Measurements from ENCODE around the gene AMER3.

AMER3 gene

DNA sequence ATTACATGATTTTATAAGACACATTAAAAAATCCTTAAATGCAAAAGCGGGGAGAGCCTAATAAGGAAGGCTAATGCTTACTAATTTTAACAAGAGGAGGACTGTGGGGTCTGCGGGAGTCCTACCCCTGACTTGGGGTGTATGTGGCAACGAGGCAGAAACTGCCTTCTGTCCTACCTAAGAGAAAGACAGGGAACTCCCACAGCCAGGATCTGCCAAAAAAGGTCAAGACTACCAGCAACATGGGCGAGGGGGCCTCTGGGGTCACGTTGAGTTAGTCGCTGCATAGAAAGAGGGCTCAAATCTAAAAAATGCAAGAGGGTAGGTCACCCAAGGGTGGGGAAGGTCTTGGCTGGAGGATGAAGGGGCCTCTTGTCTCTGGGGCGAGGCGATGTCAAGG lies 529 bp upstream of the AMER3 start:
- no peak for ATAC-seq

GRCh38 chr2:130756053-130756873 lies 923 bp downstream of the AMER3 start:
- peak; percentile 28 to 48 for ATAC-seq

GRCh38 chr2:130756874-130757668 lies 1.7 kb downstream of the AMER3 start:
- ATAC-seq, result no peak

GRCh38 chr2:130759906-130760753 lies 4.8 kb downstream of the AMER3 start:
- ATAC-seq, result no peak

- no peak for ATAC-seq
Measured at GRCh38 chr2:130760754-130761751, 5.7 kb downstream of the AMER3 start.

- no peak for ATAC-seq
Measured at GRCh38 chr2:130762031-130762909, 6.9 kb downstream of the AMER3 start.

- ATAC-seq, result no peak
Measured at GRCh38 chr2:130762910-130763385, 7.6 kb downstream of the AMER3 start.

GRCh38 chr2:130763405-130763804 lies 8.1 kb downstream of the AMER3 start:
- no peak for ATAC-seq

DNA sequence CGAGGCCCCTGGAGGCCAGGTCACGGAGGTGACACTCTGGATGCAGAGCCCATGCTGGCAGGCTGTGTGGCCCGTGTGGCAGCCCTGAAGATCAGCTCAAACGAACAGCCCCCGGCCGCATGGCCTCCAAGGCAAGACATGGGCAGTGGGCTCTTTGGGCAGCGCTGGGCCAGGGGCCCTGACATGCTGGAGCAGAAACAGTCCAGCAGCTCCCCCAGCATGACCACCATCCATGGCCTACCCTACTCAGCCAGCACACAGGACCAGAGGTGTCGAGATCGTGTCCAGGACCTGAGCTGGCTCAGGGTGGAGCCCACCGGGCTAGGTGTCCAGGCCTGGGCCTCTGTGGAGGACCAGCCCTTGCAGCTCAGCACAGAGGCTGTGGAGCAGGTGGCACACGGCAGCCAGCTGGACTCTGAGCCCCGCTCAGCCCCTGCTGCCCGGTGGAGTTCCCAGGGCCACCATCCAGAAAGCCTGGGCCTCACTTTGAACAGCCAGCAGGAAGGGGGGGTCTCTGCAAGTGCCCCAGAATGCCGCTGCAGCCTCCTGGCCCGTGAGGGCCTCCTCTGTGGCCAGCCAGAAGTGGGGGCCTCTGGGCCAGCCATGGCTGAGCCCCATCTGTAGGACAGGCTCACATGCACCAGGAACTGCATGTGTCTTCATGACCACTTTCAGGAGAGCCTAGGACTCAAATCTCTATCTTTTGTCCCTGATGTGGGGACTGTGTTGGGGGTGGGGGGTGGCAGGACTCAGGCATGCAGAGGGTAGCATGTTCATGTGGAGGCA lies 8.9 kb downstream of the AMER3 start:
- ATAC-seq, result no peak

DNA sequence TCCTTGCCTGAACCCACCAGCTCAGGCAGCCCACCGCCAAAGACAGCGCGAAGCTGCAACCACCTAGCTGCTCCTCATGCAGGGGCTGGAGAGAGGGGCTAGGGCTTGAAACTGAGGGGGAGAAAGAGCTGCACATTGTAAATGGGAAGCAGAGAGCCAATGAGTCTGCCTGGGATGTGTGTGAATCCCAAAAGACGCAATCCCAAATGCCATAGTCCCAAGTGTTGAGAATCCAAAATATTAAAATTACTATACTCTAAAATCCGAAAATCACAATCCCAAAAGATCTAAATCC lies 9.4 kb downstream of the AMER3 start:
- ATAC-seq, result no peak

DNA sequence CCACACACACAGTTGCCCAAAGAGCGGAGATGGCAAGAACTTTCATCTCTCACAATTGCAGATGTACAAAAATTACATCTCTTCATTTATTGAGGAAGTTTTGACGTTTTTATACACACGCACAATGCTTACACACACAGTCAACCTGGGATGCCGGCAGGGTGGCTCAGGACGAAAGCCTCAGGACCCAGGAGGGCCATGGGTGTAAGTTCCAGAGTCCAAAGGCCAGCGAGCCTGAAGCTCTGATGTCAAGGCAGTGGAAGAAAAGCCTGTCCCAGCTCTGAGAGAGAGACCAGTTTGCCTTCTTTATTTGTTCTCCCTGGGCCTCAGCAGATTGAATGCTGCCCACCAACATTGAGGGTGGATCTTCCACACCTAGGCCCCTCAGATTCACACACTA lies 10.1 kb downstream of the AMER3 start:
- ATAC-seq, result no peak

DNA sequence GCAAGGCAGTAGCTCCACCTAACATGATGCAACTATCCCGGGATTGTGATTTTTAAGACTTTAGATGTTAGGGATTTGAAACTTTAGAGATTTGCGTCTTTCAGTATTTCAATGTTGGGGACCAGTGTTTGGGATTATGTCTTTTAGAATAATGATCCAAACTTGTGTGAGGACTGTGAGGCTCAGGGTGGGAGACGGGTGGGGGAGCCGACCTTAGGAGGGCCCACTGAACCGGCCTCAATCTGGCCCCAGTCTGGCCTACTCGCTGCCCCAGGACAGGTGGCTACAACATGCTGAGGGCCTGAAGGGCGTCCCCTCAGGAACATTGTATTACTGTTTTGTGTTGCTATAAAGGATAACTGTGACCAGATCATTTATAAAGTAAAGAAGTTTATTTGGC lies 10.7 kb downstream of the AMER3 start:
- no peak for ATAC-seq

DNA sequence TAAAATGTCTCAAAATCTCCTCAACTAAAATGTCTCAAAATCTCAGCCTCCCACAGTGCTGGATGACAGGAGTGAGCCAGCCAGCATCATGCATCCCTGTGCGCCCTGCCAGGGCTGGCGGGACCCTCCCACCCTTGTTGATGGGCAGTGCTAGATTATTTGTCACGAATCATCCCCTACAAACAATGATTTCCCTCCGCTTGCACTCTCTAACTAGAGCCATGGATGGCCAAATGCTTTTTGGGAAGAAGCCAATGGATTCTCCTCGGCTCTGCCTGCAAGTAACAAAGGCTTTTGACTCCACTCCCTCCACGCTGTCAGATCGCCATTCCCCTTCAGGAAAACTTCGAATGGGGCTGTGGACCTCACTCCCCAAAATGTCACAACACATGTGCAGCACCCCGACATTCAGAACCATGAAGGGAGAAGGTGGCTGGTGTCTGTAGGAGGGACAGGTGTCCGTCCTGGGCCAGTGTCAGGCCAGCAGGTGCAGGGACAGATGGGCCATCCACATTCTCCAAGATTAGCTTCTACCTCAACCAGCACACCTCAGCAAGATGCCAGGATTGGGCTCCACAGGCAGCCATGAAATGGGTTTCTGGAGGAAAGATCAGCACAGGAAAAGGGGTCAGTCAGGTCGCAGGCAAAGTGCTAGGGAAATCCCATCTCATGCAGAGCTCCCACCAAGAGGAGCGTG lies 11.5 kb downstream of the AMER3 start:
- no peak for ATAC-seq

GRCh38 chr2:130767408-130767775 lies 12.1 kb downstream of the AMER3 start:
- ATAC-seq, result no peak

- no peak for ATAC-seq
Measured at GRCh38 chr2:130768191-130768855, 13.0 kb downstream of the AMER3 start.

GRCh38 chr2:130769343-130769907 lies 14.1 kb downstream of the AMER3 start:
- no peak for ATAC-seq

DNA sequence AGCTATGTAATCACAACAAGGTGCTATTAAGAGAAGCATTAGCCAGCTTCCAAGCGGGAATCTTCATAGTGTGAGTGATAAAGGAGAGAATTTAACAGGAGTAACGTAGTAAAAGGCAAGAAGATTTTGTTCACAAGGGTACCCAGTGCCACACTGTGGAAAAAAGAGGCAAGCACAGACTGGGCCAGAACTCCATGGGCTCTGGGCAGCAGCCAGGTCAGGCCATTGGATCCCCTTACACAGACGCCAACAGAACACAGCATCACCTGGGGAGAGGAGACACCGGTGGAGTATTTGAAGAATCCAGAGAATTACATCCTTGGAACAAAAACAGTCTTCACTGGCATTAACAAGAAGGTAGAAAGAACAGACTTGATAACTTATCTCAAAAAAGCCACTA lies 21.2 kb downstream of the AMER3 start:
- ATAC-seq, result no peak

GRCh38 chr2:130778781-130779180 lies 23.4 kb downstream of the AMER3 start:
- no peak for ATAC-seq
